Calu3 (cell line): Measurements from ENCODE around the gene ZDHHC6. TPM values are rescaled to one million over a fixed set of nuclear protein-coding genes. Genes with fewer than 3 reads are reported as not detected.
"Not testable (repeated sequence)": the region's sequence is repeated elsewhere in the genome, so short reads cannot be mapped to it uniquely, and the experiment has no call there.

Source experiments
- BruUV-seq: library from RNA; stranded (reverse); fragments of 400-500 nt; replicated peaks from 2 replicates; lab custom pipeline; 2021; lab: Mats Ljungman, UMichigan
- CTCF ChIA-PET: fragments of 300-600 bp; sonication (Branson Sonifier 250); formaldehyde crosslinking; loops from one replicate; lab custom pipeline; 2022; ENCODE audit warnings: antibody characterized with exemption; lab: Charles Lee
- DNase-seq: peaks from one replicate; pipeline ENCODE4 v3.0.0; 2022
- H3K27ac Mint-ChIP-seq: one replicate; pipeline ENCODE4 v1.8.0; 2022; ENCODE audit warnings: mixed read lengths; ENCODE audit not compliant: unreplicated experiment
- H3K27me3 Mint-ChIP-seq: one replicate; pipeline ENCODE4 v1.8.0; 2022; ENCODE audit warnings: mixed read lengths; ENCODE audit not compliant: unreplicated experiment
- H3K36me3 Mint-ChIP-seq: one replicate; pipeline ENCODE4 v1.8.0; 2022; ENCODE audit warnings: mild to moderate bottlenecking, moderate library complexity, mixed read lengths; ENCODE audit not compliant: insufficient read depth, unreplicated experiment
- H3K4me1 Mint-ChIP-seq: one replicate; pipeline ENCODE4 v1.8.0; 2022; ENCODE audit warnings: mild to moderate bottlenecking, low read depth, mixed read lengths; ENCODE audit not compliant: unreplicated experiment
- H3K4me3 Mint-ChIP-seq: one replicate; pipeline ENCODE4 v1.8.0; 2022; ENCODE audit warnings: mild to moderate bottlenecking, low read depth, moderate library complexity, mixed read lengths; ENCODE audit not compliant: unreplicated experiment
- H3K9me3 Mint-ChIP-seq: one replicate; pipeline ENCODE4 v1.8.0; 2022; ENCODE audit warnings: low read depth, mixed read lengths; ENCODE audit not compliant: unreplicated experiment
- intact Hi-C: fragments of 100-400 bp; cut with micrococcal nuclease; formaldehyde crosslinking; loops from one replicate; pipeline ENCODE4 v1.10.0; 2022; ENCODE audit not compliant: unreplicated experiment
- total RNA-seq: library from RNA; stranded (reverse); gene quantifications from 2 replicates; pipeline ENCODE4 v1.2.3, GENCODE V29; 2022
- TF ChIP-seq, protein P1 (sequence below): fragments of 200-600 bp; IDR thresholded peaks from one replicate; pipeline ENCODE4 v1.8.0; 2022; ENCODE audit warnings: antibody characterized with exemption; ENCODE audit not compliant: unreplicated experiment

Gene ZDHHC6
- total RNA-seq, 1 experiment from 2014 or later, result 28.7 TPM

DNA sequence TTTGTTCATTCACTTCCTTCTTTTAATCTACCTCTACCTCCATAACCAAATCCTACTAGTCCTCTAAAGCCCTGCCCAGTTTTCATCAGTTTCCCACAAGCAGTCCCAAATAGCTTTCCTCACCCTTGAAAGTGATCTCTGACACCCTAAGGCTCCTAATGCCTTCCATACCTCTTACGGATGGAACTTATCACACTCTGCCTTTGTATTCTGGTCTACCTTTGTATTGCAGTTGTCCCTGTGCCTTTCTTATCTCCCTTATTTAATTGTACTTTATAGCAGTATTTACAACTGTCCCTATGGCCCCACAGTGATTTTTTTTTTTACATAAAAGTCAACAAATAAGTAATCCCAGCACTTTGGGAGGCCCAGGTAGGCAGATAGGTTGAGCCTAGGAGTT is 39.0 kb downstream of the ZDHHC6 start:
- CTCF ChIA-PET, result no interaction called here
- Mint-ChIP-seq H3K27me3 (no peaks in the 10 kb centered on the region), H3K9me3 (peaks cover 2% of the 10 kb centered on the region), H3K4me1 (peaks cover 47% of the 10 kb centered on the region), H3K27ac (no peak overlapping the region), H3K36me3 (peaks cover 5% of the 10 kb centered on the region), H3K4me3 (no peak overlapping the region)
- no peak for DNase-seq
- BruUV-seq, result no TSS peak
- intact Hi-C loops, result no loop called here
- TF ChIP-seq, protein P1, sequence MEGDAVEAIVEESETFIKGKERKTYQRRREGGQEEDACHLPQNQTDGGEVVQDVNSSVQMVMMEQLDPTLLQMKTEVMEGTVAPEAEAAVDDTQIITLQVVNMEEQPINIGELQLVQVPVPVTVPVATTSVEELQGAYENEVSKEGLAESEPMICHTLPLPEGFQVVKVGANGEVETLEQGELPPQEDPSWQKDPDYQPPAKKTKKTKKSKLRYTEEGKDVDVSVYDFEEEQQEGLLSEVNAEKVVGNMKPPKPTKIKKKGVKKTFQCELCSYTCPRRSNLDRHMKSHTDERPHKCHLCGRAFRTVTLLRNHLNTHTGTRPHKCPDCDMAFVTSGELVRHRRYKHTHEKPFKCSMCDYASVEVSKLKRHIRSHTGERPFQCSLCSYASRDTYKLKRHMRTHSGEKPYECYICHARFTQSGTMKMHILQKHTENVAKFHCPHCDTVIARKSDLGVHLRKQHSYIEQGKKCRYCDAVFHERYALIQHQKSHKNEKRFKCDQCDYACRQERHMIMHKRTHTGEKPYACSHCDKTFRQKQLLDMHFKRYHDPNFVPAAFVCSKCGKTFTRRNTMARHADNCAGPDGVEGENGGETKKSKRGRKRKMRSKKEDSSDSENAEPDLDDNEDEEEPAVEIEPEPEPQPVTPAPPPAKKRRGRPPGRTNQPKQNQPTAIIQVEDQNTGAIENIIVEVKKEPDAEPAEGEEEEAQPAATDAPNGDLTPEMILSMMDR, result no peak

DNA sequence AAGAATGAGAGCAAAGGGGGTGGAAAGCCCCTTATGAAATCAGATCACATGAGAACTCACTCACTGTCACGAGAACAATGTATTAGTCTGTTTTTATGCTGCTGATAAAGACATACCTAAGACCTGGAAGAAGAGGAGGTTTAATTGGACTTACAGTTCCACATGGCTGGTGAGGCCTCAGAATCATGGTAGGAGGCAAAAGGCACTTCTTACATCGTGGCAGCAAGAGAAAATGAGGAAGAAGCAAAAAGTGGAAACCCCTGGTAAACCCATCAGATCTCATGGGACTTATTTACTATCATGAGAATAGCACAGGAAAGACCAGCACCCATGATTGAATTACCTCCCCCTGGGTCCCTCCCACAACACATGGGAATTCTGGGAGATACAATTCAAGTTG is 39.9 kb downstream of the ZDHHC6 start:
- H3K4me1 Mint-ChIP-seq, result peaks cover 56% of the 10 kb centered on the region
- H3K9me3 Mint-ChIP-seq, CTCF ChIA-PET, H3K27me3 Mint-ChIP-seq, H3K36me3 Mint-ChIP-seq, DNase-seq, intact Hi-C loops, BruUV-seq, H3K4me3 Mint-ChIP-seq: not testable (repeated sequence)
- peak overlapping the region; percentile 25 for H3K27ac Mint-ChIP-seq

DNA sequence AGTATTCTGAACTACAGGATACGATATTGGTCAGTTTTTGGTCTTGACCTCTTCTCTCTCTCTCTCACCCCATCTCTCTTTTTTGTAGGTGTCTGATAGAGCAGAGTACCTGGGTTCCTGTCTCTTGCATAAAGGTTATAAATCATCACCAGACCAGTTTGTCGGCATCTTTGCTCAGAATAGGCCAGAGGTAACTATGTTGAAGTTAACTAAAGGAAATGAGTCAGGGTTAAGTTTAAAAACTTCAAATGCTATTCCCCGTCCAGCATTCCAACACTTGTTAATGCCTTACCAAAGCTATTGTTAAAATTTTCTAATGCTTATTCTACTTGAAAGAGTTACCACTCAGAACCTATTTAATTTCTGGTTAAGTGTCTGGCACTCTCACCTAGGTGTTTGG is 42.1 kb downstream of the ZDHHC6 start:
- BruUV-seq, result no TSS peak
- intact Hi-C loops, result no loop called here

DNA sequence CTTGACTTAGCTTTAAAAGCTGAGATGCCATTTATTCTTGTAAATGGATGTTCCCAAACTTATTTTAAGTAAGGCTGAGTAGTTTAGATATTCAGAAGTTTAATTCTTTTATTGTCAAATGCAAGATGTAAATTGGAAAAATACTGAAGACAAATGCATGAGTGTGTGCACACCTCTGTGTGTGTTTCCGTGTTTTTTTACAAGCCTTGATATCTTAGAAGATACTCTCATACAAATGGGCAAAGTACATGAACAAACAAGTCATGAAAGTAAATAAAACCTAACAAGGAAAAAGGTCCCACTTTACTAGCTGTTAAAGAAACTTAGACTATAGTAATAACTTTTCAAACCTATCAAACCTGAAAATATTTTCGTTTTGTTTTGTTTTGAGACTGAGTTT is 43.8 kb downstream of the ZDHHC6 start:
- Mint-ChIP-seq H3K36me3 (peaks cover 5% of the 10 kb centered on the region), H3K4me3 (no peak overlapping the region), H3K27ac (no peak overlapping the region), H3K27me3 (no peaks in the 10 kb centered on the region), H3K4me1 (peaks cover 53% of the 10 kb centered on the region), H3K9me3 (peaks cover 2% of the 10 kb centered on the region)
- DNase-seq, result no peak
- intact Hi-C loops, result no loop called here
- CTCF ChIA-PET, result no interaction called here
- TF ChIP-seq, protein P1, result no peak
- no TSS peak for BruUV-seq

More for the DNA sequence above, 42.1 kb downstream of the ZDHHC6 start:
- Mint-ChIP-seq H3K36me3 (peaks cover 5% of the 10 kb centered on the region), H3K4me1 (peaks cover 61% of the 10 kb centered on the region), H3K4me3 (no peak overlapping the region), H3K27me3 (no peaks in the 10 kb centered on the region), H3K9me3 (peaks cover 2% of the 10 kb centered on the region), H3K27ac (peak overlapping the region; percentile 82)
- DNase-seq, result peak; percentile 20
- CTCF ChIA-PET, result interaction anchor here (0.8 to 1.4 kb wide), 4 partner anchors 10 to 97 kb away, joined by 3 to 4 read pairs (median 3); partner anchors contain the start of gene ACSL5
- TF ChIP-seq, protein P1, result no peak

DNA sequence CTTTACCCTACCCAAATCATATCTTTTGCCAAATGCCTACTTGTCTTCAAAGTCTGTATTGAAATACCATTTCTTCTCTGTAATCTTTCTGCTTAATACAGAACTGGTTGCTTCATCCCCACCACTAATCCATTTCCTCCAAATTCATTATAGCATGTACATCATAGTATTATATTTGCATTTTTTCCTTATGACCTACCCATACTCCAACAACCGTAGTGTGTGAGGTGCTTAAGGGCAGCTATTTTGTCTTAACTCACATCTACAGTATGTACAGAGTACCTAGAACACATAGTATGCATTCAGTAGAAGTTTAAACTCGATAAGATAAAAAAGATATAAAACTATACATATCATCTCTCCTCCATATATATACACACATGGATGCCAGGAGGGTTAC is 49.1 kb downstream of the ZDHHC6 start:
- H3K4me3 Mint-ChIP-seq, result no peak overlapping the region
- CTCF ChIA-PET, result no interaction called here
- intact Hi-C loops, result no loop called here
- TF ChIP-seq, protein P1, result no peak
- DNase-seq, result no peak
- no peaks in the 10 kb centered on the region for H3K27me3 Mint-ChIP-seq
- H3K9me3 Mint-ChIP-seq, result no peaks in the 10 kb centered on the region
- no TSS peak for BruUV-seq
- peaks cover 13% of the 10 kb centered on the region for H3K4me1 Mint-ChIP-seq
- H3K36me3 Mint-ChIP-seq, result no peaks in the 10 kb centered on the region
- H3K27ac Mint-ChIP-seq, result no peak overlapping the region
